Measurements from ENCODE around the gene ZNF578. TPM values are rescaled to one million over a fixed set of nuclear protein-coding genes. Genes with fewer than 3 reads are reported as not detected.
"Not testable (repeated sequence)": the region's sequence is repeated elsewhere in the genome, so short reads cannot be mapped to it uniquely, and the experiment has no call there.

The ZNF578 gene
- total RNA-seq, 2 experiments from 2014 or later = 0.72 to 0.86 TPM

DNA sequence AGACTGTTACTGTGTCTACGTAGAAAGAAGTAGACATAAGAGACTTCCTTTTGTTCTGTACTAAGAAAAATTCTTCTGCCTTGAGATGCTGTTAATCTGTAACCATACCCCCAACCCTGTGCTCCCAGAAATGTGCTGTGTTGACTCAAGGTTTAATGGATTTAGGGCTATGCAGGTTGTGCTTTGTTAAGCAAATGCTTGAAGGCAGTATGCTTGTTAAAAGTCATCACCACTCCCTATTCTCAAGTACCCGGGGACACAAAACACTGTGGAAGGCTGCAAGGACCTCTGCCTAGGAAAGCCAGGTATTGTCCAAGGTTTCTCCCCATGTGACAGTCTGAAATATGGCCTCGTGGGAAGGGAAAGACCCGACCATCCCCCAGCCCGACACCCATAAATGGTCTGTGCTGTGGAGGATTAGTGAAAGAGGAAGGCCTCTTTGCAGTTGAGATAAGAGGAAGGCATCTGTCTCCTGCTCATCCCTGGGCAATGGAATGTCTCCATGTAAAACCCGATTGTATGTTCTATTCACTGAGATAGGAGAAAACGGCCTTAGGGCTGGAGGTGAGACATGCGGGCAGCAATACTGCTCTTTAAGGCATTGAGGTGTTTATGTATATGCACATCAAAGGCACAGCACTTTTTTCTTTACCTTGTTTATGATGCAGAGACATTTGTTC lies 32.3 kb downstream of the ZNF578 start:
- H3K4me3 Mint-ChIP-seq; POLR2A ChIA-PET; H3K27ac Mint-ChIP-seq; CTCF ChIA-PET; H3K27me3 Mint-ChIP-seq; ATAC-seq; intact Hi-C loops (cut with micrococcal nuclease); H3K4me1 Mint-ChIP-seq (ENCODE audit: low read depth); DNase-seq: not testable (repeated sequence)
- H3K36me3 Mint-ChIP-seq (ENCODE audit: low read depth) = peaks cover 27% of the 10 kb centered on the region
- H3K9me3 Mint-ChIP-seq = peaks cover 45% of the 10 kb centered on the region

DNA sequence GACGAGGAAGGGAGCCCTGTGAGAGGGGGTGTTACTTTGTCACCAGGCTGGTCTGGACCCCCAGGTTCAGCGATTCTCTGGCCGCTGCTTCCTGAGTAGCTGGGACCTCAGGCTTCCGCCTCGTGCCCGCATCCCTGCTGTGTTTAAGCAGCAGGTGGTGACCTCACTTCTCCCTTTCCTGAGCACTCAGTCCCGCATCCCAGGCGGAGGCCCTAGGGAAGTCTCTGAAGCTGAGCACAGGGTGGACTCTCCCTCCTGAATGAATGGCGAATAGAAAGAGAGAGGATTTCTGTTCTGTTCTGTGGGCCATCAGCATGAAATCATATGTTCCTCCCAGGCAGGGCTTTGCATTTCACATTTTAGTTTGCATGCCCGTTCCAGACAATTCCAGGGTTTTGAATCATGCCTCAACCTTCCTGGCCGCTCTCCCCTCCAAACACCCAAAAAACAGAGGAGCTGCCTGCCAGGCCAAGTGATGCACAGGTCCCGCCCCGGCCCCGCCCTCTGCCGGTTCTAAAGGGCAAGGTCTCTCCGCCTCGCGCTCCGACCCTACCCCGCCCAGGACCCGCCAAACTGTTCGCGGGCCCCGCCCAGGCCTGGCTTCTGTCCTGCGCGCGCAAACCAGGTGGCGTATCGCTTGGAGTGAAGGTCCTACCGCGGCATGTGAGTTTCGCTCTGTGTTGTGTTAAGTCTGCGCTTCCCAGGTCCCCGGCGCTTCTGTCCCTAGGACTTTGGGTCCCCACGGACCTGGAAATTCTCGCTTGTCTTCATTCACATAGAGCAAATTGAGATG lies 39.0 kb downstream of the ZNF578 start:
- ATAC-seq = peak; percentile 69
- Mint-ChIP-seq H3K9me3 (peaks cover 40% of the 10 kb centered on the region), H3K27ac (no peak overlapping the region), H3K4me3 (peak overlapping the region; percentile 18), H3K36me3 (ENCODE audit: low read depth) (peaks cover 24% of the 10 kb centered on the region), H3K27me3 (peaks cover 5% of the 10 kb centered on the region), H3K4me1 (ENCODE audit: low read depth) (no peaks in the 10 kb centered on the region)
- POLR2A ChIA-PET = interaction anchor here (0.6 kb wide), 1 partner anchor 14 kb away, joined by 3 read pairs; no protein-coding TSS in a partner anchor
- TF ChIP-seq, protein P1, sequence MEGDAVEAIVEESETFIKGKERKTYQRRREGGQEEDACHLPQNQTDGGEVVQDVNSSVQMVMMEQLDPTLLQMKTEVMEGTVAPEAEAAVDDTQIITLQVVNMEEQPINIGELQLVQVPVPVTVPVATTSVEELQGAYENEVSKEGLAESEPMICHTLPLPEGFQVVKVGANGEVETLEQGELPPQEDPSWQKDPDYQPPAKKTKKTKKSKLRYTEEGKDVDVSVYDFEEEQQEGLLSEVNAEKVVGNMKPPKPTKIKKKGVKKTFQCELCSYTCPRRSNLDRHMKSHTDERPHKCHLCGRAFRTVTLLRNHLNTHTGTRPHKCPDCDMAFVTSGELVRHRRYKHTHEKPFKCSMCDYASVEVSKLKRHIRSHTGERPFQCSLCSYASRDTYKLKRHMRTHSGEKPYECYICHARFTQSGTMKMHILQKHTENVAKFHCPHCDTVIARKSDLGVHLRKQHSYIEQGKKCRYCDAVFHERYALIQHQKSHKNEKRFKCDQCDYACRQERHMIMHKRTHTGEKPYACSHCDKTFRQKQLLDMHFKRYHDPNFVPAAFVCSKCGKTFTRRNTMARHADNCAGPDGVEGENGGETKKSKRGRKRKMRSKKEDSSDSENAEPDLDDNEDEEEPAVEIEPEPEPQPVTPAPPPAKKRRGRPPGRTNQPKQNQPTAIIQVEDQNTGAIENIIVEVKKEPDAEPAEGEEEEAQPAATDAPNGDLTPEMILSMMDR (IDR thresholded peaks at IDR 0.05) = no peak
- DNase-seq = peak; percentile 43
- CTCF ChIA-PET = no interaction called here
- intact Hi-C loops (cut with micrococcal nuclease) = no loop called here

DNA sequence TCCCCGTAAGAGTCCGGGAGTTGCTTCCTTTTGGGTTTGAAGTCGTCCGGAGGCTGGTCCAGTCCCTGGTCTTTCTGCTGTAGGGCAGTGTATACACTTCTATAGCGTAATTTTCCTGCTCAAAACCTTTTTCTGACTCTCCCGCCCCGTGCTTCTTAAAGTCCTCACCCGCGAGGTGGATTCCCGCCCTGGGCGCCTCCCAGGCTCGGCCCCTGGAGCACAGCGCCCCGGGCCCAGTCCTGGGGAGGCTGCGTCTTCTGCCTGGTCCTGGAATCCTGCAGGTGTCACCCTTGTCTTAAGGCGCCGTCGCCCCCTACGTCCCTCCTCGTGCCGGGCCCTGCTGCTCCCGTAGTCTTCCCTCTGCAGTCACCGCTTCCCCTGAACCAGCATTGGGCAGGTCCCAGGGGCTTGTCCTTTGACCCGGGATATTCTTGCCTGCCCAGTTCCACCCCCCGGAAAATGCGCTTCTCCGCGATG lies 39.7 kb downstream of the ZNF578 start:
- peaks cover 46% of the 10 kb centered on the region for H3K9me3 Mint-ChIP-seq

DNA sequence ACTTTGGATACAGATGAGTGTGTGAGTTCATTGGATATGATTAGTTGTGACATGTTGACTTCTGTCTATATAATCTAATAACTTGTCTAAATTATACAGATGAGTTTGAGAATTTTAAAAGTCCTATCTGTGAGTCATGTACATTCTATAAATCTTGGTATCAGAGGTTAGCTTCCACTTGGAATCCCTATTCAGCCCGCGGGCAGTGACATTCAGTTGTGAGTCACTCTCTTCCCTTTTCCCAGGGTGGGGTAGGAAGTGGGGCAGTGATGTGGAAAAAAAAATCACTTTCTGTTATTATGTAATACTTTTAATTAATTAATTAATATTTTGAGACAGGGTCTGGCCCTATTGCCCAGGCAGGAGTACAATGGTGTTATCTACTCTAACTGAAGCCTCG lies 41.2 kb downstream of the ZNF578 start:
- Mint-ChIP-seq H3K9me3 (peaks cover 45% of the 10 kb centered on the region), H3K27ac (no peak overlapping the region), H3K27me3 (peaks cover 5% of the 10 kb centered on the region), H3K4me1 (ENCODE audit: low read depth) (no peaks in the 10 kb centered on the region), H3K36me3 (ENCODE audit: low read depth) (peaks cover 31% of the 10 kb centered on the region), H3K4me3 (no peak overlapping the region)
- POLR2A ChIA-PET = no interaction called here
- DNase-seq (no peak), ATAC-seq (no peak)
- CTCF ChIA-PET = no interaction called here
- TF ChIP-seq, protein P1 (IDR thresholded peaks at IDR 0.05) = no peak
- intact Hi-C loops (cut with micrococcal nuclease) = no loop called here

More for the DNA sequence above, 39.7 kb downstream of the ZNF578 start:
- ATAC-seq = peak; percentile 47
- Mint-ChIP-seq H3K36me3 (ENCODE audit: low read depth) (peaks cover 29% of the 10 kb centered on the region), H3K27me3 (peaks cover 5% of the 10 kb centered on the region), H3K27ac (no peak overlapping the region), H3K4me3 (peak overlapping the region; percentile 18), H3K4me1 (ENCODE audit: low read depth) (no peaks in the 10 kb centered on the region)
- TF ChIP-seq, protein P1 (IDR thresholded peaks at IDR 0.05) = no peak
- ChIA-PET POLR2A (no interaction called here), CTCF (no interaction called here)
- intact Hi-C loops (cut with micrococcal nuclease) = no loop called here
- DNase-seq = peak; percentile 20

DNA sequence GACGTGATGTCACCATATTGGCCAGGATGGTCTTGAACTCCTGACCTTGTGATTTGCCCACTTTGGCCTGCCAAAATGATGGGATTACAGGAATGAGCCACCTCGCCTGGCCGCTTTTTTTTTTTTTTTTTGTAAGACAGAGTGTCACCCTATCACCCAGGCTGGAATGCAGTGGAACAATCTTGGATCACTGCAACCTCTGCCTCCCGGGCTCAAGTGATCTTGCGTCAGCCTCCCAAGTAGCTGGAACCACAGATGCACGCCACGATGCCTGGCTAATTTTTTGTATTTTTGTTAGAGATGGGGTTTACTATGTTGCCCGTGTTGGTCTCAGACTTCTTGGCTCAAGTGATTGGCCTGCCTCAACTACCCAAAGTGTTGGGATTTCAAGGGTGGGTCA lies 45.2 kb downstream of the ZNF578 start:
- no peak for ATAC-seq
- TF ChIP-seq, protein P1 (IDR thresholded peaks at IDR 0.05) = no peak
- intact Hi-C loops (cut with micrococcal nuclease) = no loop called here
- Mint-ChIP-seq H3K4me1 (ENCODE audit: low read depth) (no peaks in the 10 kb centered on the region), H3K27ac (no peak overlapping the region), H3K36me3 (ENCODE audit: low read depth) (peaks cover 44% of the 10 kb centered on the region), H3K9me3 (peaks cover 46% of the 10 kb centered on the region), H3K4me3 (no peak overlapping the region), H3K27me3 (peaks cover under 1% of the 10 kb centered on the region)
- ChIA-PET CTCF (no interaction called here), POLR2A (no interaction called here)
- no peak for DNase-seq

DNA sequence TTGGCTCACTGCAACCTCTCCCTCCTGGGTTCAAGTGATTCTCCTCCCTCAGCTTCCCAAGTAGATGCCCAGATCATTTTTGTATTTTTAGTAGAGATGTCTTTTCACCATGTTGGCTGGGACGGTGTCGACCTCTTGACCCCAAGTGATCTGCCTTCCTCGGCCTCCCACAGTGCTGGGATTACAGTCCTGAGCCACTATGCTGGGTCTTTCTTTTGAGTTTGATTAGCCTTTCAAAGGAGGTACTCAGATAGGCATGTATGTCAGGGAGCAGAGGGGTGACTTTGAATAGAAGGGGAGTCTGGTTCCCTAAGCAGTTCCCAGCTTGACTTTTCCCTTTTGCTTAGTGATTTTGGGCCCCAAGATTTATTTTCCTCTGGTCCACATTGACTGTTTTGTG lies 47.1 kb downstream of the ZNF578 start:
- H3K4me3 Mint-ChIP-seq; H3K27me3 Mint-ChIP-seq; H3K27ac Mint-ChIP-seq; CTCF ChIA-PET; H3K4me1 Mint-ChIP-seq (ENCODE audit: low read depth); intact Hi-C loops (cut with micrococcal nuclease); POLR2A ChIA-PET; ATAC-seq; DNase-seq: not testable (repeated sequence)
- Mint-ChIP-seq H3K9me3 (peaks cover 45% of the 10 kb centered on the region), H3K36me3 (ENCODE audit: low read depth) (peaks cover 50% of the 10 kb centered on the region)

DNA sequence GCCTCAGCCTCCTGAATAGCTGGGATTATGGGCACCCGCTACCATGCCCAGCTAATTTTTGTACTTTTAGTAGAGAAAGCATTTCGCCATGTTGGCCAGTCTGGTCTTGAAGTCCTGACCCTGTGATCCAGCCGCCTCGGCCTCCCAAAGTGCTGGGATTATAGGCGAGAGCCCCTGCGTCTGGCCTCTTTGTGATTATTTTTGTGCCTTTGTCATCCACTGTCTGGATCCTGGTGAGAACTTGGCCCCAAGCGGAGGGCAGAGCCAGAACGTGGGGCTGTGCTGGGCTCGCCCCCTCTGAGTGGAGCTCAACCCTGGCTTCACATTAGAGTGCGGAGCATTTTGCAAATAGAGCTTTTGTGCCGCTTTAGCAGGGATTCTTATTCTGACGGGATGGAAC lies 47.6 kb downstream of the ZNF578 start:
- Mint-ChIP-seq H3K36me3 (ENCODE audit: low read depth) (peaks cover 50% of the 10 kb centered on the region), H3K9me3 (peaks cover 41% of the 10 kb centered on the region)
- CTCF ChIA-PET; POLR2A ChIA-PET; intact Hi-C loops (cut with micrococcal nuclease); DNase-seq; H3K27ac Mint-ChIP-seq; H3K4me1 Mint-ChIP-seq (ENCODE audit: low read depth); ATAC-seq; H3K27me3 Mint-ChIP-seq; H3K4me3 Mint-ChIP-seq: not testable (repeated sequence)

Data from activated CD8-positive, alpha-beta T cell treated with anti-CD3 and anti-CD28 coated beads for 36 hours (primary cell).